Iris pigment epithelial cell (primary cell): ENCODE results near the gene C7orf33.
A peak's percentile ranks its signal among the peaks of the same experiment; 100 is the strongest.
"Not testable (repeated sequence)": the region's sequence is repeated elsewhere in the genome, so short reads cannot be mapped to it uniquely, and the experiment has no call there.

ENCODE experiments used
- DNase-seq: peaks from one replicate; pipeline ENCODE4 v3.0.0-alpha.2; 2011; ENCODE audit warnings: low read depth

The C7orf33 gene, protein sequence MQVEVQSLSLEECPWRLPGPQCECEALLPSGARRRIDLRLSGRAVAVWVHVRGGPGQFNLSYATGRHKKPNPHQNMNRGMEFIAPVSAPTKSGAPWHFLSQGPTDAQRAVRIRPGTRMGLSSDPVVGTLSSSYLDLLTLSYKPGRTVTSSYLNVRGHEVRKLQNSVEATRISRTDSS

DNA sequence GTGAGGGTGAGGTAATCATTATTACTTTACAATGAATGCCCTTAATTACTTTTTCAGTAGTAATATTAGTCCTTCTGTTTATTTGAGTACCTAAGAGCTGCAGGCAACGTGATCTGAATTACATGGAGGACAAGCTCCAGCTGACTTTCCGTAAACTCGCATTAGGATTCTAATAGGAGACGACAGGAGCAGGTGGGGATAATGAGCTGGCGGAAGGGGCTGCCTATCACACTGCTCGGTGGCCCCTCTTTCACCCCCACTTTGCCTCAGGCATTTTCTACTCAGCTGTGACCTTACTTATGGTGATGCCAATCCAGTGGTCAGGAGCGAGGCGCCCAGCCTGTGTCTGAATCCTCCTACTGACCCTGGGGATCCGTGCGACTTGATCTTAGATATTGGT lies at the start of gene C7orf33:
Gene C7orf33, plus strand, starts transcription at position 296 of the 400 bp plus-strand sequence. CDS start 160 bp downstream, outside the sequence.
- DNase-seq = no peak

- DNase-seq = no peak
Measured at GRCh38 chr7:148541891-148542504, 48.6 kb upstream of the C7orf33 start.

DNA sequence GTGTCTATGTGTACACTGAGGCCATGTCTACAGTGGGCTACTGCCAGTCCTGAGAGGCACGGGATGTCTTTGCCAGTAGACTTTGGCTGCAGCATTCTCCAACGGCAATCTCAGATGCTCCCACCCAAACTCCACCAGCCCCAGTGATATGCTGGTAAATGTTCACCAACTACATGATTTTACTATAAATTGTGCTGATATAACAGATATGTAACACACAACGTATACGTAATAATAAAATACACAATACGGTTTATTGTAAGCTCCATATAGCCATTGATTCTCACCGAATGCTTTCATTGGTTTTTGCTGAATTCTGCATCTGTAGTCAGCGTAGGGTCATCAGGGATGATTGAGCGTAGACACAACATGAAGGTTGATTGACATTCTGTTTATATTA lies 47.3 kb upstream of the C7orf33 start:
- no peak for DNase-seq

DNA sequence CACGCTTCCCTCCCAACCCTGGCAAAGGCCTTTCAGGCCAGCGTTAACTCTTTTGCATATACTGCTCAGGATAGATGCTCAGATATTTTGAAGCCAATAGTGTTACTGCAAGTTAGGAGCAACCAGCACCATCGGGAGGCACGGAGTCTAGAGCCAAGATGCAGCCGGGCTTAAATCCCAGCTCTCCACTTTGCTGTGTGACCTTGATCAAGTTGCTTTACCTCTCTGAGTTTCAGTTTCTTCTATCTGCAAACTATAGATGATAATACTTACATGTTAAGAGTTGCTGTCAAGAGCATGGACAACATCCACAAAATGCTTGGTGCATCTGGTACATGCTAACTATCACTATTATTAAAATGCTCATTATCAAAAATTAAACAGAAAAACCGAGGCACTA lies 45.4 kb upstream of the C7orf33 start:
- no peak for DNase-seq

- no peak for DNase-seq
Measured at GRCh38 chr7:148545932-148546331, 44.6 kb upstream of the C7orf33 start.

DNA sequence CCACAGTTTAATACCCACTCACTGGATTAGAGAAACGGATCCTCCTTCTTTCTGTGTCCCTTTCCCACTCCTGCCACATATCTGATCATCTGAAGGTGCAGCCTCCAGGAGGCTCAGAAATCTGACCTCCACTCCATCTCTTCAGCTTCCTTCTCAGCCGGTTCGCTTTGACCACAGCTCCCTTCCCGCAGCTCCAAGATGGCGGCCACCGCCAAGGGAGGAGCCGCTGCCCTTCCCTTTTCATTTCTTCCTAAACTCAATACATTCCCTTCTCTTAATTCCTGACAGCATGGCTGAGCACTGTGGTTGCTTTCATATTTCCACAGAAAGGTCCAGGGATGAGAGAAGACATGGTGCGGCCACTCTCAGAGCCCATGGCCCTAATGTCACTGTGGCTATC lies 43.7 kb upstream of the C7orf33 start:
- no peak for DNase-seq

DNA sequence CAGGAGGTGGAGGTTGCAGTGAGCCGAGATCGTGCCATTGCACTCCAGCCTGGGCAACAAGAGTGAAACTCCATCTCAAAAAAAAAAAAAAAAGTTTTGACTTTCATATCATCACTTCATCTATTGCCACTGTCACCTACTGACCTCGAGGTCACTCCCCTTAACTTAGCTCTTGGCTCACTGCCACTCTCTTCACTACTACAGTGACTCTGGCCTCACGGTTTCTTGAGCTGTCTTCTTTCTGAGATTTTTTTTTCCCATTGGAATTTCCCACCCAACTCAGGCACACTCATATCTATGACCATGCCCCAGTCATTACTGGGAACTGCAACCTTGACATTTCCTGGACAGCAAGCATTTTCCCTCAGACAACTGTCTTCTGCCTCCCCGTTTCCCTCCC lies 42.6 kb upstream of the C7orf33 start:
- DNase-seq = no peak

DNA sequence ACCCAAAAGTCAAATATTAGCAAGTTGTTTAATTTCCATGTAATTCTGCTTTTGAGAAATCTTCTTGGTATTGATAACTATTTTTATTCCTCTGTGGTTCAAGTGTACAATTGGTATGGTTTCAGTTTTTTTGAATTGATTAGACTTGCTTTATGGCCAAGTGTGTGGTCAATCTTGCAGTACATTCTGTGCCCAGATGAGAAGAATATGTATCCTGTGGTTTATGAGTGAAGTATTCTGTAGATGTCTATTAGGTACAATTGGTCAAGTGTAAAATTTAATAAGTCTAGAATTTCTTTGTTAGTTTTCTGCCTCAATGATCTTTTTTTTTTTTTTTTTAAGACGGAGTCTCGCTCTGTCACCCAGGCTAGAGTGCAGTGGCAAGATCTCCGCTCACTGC lies 36.6 kb upstream of the C7orf33 start:
- no peak for DNase-seq

GRCh38 chr7:148556892-148557291 lies 33.7 kb upstream of the C7orf33 start:
- DNase-seq = no peak

DNA sequence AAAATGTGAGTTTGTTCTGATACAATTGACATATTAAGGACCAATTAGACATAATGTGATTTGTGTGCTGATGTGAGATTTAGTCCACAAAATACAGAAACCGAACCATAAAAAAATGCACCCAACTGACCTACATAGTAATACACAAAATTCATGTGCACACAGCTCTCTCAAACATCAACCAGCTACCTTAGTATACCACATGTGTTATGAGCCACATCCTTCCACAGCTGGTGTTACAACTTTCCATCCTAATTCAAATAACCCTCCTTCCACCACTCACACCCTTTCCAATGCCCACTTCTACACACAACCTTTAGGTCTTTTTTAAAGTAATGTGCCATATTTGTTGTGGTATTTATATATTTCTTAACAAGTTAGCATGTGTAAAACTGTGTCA lies 31.7 kb upstream of the C7orf33 start:
- DNase-seq = no peak

- DNase-seq = no peak
Measured at GRCh38 chr7:148561099-148561498, 29.5 kb upstream of the C7orf33 start.

- DNase-seq = no peak
Measured at GRCh38 chr7:148563583-148564274, 26.8 kb upstream of the C7orf33 start.

- peak; percentile 57 for DNase-seq
Measured at GRCh38 chr7:148564275-148564951, 26.2 kb upstream of the C7orf33 start.

DNA sequence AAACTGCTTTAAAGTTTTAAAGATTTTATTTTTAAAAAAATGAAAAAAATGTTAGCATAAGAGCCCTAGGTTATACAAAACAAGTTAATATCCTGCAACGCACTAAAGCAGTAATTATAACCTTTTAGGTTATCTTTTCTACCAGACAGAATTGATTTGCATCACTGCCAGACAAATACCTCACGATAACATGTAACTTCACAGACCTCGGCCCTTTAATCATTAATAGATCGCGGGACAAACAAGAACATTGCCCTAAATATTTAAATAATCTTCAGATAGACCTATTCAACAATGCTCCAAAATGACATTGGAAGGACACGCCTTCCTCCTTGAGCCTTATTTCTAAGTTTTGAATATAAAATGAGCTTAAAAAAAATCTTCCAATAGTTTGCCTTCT lies 23.8 kb upstream of the C7orf33 start:
- no peak for DNase-seq

- no peak for DNase-seq
Measured at GRCh38 chr7:148567524-148567923, 23.0 kb upstream of the C7orf33 start.

GRCh38 chr7:148570510-148570909 lies 20.1 kb upstream of the C7orf33 start:
- no peak for DNase-seq

DNA sequence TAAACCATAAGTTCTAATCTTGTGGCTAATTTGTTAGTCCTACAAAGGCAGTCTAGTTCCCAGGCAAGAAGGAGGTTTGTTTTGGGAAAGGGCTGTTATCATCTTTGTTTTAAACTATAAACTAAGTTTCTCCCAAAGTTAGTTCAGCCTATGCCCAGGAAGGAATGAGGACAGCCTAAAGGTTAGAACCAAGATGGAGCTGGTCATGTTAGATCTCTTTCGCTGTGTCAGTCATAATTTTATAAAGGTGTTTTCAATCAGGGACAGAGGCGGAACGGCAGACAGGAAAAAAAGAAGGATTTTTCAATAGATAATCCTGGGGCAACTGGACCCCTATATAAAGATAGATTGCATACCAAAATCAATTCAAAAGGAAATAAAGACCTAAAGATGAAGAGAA lies 19.6 kb upstream of the C7orf33 start:
- DNase-seq = not testable (repeated sequence)

- DNase-seq = no peak
Measured at GRCh38 chr7:148571381-148571780, 19.2 kb upstream of the C7orf33 start.

DNA sequence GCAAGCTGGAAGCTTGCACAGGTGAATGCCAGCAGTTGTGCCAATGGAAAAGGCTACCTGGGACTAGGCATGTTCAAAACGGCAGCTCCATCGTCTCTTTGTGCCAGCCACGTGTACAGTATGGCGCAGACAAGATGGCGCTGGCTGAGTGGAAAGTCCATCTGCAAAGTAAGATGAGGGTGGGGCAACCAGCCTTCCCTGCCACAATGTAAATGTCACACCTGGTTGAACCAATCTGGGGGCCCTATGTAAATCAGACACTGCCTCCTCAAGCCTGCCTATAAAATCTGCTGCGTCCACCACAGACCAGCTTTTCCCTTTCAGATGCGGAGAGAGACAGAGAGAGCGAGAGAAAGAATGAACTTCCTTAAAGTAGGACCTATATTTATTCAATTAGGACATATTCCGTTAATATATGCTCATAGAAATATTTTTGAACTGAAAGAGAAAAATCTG lies 18.5 kb upstream of the C7orf33 start:
- no peak for DNase-seq

DNA sequence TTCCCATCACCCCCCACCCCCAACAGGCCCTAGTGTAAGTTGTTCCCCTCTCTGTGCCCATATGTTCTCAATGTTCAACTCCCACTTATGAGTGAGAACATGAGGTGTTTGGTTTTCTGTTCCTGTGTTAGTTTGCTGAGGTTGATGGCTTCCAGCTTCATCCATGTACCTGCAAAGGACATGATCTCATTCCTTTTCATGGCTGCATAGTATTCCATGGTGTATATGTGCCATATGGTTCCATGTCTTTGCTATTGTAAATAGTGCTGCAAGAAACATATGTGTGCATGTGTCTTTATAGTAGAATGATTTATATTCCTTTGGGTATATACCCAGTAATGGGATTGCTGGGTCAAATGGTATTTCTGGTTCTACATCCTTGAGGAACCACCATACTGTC lies 17.0 kb upstream of the C7orf33 start:
- DNase-seq = not testable (repeated sequence)

DNA sequence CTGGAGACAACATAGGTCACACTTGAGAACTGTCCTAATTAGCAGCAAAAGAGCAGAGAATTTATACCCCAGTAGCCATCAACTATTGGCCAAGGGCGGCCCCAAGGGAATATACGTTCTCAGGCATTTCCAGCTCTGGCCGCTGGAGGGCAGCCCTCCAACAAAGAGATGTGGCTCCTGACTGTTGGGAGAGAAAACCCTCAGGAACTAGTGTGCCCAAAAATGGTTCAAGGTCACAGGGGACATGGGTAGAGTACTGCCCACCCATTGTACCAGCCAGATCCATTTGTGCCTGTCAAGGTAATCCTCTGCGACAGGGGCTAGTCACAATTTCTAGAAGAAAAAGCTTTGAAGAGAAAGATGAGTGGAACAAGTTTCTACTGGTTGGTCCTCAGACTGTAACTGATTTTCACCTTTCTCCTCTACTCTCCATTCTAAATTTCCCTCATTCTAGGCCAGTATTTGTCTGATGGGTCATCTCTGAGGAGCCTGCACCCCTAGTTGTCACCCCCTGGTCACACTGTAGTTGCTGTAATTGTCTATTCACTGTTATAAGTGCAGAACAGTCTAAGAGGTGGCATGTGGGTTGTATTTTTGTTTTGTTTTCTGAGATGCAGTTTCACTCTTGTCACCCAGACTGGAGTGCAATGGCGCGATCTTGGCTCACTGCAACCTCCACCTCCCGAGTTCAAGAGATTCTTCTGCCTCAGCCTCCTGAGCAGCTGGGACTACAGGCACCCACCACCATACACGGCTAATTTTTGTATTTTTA lies 14.7 kb upstream of the C7orf33 start:
- peak; percentile 43 for DNase-seq

DNA sequence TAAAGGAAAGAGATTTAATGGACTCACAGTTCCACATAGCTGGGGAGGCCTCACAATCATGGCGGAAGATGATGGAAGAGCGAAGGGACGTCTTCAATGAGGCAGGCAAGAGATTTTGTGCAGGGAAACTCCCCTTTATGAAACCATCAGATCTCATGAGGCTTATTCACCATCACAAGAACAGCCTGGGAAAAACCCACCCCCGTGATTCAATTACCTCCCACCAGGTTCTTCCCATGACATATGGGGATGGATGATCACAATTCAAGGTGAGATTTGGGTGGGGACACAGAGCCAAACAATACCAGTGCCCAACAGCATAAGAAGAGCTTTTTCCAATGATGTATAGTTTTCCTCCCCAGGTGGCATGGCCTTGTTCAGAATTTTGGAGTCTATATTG lies 11.2 kb upstream of the C7orf33 start:
- no peak for DNase-seq
